ENCODE results near the gene SORCS2.

DNA sequence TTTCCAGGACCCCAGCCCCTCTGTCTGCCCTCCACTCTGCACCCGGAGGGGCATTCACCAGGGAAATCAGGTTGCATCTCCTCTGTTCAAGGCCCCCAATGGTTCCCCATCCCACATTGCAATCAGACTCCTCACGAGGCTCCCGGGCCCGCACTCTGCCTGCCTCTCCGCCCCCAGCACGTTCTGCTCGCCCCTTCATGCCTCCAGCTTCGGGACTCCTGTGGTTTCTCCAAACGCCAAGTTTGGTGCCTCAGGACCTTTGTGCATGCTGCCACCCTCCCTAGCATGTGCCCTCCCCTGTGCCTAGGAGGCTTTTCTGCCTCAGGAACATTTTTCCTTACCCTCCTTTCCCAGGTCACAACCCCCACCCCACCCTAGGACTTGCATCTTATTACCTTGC lies 426.0 kb downstream of the SORCS2 start:
- TF ChIP-seq, protein P1, sequence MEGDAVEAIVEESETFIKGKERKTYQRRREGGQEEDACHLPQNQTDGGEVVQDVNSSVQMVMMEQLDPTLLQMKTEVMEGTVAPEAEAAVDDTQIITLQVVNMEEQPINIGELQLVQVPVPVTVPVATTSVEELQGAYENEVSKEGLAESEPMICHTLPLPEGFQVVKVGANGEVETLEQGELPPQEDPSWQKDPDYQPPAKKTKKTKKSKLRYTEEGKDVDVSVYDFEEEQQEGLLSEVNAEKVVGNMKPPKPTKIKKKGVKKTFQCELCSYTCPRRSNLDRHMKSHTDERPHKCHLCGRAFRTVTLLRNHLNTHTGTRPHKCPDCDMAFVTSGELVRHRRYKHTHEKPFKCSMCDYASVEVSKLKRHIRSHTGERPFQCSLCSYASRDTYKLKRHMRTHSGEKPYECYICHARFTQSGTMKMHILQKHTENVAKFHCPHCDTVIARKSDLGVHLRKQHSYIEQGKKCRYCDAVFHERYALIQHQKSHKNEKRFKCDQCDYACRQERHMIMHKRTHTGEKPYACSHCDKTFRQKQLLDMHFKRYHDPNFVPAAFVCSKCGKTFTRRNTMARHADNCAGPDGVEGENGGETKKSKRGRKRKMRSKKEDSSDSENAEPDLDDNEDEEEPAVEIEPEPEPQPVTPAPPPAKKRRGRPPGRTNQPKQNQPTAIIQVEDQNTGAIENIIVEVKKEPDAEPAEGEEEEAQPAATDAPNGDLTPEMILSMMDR (IDR thresholded peaks at IDR 0.05) = no peak
- TF ChIP-seq SIN3A (IDR thresholded peaks at IDR 0.05; ENCODE audit: borderline replicate concordance, insufficient read depth, low read depth, low read length) (no peak), POLR2AphosphoS5 (IDR thresholded peaks at IDR 0.05; ENCODE audit: low read depth, low read length) (no peak), TCF7L2 (IDR thresholded peaks at IDR 0.05; ENCODE audit: low read depth, low read length) (no peak)
- TF ChIP-seq, protein P2, sequence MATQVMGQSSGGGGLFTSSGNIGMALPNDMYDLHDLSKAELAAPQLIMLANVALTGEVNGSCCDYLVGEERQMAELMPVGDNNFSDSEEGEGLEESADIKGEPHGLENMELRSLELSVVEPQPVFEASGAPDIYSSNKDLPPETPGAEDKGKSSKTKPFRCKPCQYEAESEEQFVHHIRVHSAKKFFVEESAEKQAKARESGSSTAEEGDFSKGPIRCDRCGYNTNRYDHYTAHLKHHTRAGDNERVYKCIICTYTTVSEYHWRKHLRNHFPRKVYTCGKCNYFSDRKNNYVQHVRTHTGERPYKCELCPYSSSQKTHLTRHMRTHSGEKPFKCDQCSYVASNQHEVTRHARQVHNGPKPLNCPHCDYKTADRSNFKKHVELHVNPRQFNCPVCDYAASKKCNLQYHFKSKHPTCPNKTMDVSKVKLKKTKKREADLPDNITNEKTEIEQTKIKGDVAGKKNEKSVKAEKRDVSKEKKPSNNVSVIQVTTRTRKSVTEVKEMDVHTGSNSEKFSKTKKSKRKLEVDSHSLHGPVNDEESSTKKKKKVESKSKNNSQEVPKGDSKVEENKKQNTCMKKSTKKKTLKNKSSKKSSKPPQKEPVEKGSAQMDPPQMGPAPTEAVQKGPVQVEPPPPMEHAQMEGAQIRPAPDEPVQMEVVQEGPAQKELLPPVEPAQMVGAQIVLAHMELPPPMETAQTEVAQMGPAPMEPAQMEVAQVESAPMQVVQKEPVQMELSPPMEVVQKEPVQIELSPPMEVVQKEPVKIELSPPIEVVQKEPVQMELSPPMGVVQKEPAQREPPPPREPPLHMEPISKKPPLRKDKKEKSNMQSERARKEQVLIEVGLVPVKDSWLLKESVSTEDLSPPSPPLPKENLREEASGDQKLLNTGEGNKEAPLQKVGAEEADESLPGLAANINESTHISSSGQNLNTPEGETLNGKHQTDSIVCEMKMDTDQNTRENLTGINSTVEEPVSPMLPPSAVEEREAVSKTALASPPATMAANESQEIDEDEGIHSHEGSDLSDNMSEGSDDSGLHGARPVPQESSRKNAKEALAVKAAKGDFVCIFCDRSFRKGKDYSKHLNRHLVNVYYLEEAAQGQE (IDR thresholded peaks at IDR 0.05; ENCODE audit: insufficient read depth in 1 of 2, low read depth in 2 of 2, low read length in 1 of 2) = no peak

Data from Panc1 (cell line).